CD4-positive, alpha-beta T cell treated with Interleukin-12 subunit alpha and Interleukin-12 subunit beta, for 1 hour (primary cell): ENCODE results near the gene MRPL20.
"Not testable (repeated sequence)": the region's sequence is repeated elsewhere in the genome, so short reads cannot be mapped to it uniquely, and the experiment has no call there.

Experiments
- DNase-seq: peaks from one replicate; pipeline ENCODE4 v3.0.0-alpha.2; 2020

Gene MRPL20

DNA sequence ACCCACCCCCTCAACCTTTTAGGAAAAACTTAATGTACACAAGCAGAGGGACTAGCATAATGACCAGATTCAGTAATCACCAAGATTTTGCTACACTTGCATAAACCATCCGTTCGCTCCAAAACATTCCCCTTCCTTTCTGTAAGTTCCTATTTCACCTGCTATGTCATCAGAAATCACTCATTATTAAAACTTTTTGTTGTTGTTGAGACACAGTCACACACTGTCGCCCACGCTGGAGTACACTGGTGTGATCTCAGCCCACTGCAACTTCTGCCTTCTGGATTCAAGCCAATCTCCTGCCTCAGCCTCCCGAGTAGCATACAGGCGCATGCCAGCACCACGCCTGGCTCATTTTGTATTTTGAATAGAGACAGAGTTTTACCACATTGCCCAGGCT is 3.4 kb downstream of the MRPL20 start:
- no peak for DNase-seq

DNA sequence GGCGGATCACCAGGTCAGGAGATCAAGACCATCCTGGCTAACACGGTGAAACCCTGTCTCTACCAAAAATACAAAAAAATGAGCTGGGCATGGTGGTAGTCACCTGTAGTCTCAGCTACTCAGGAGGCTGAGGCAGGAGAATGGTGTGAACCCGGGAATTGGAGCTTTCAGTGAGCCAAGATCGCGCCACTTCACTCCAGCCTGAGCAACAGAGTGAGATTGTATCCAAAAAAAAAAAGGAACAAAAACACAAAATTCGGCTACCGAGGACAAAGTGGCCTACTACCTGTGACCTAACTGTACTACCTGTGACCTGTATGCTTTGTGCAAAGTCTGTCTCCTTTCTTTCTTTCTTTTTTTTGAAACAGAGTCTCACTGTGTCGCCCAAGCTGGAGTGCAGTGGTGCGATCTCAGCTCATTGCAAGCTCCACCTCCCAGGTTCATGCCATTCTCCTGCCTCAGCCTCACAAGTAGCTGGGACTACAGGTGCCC is 4.1 kb downstream of the MRPL20 start:
- not testable (repeated sequence) for DNase-seq

DNA sequence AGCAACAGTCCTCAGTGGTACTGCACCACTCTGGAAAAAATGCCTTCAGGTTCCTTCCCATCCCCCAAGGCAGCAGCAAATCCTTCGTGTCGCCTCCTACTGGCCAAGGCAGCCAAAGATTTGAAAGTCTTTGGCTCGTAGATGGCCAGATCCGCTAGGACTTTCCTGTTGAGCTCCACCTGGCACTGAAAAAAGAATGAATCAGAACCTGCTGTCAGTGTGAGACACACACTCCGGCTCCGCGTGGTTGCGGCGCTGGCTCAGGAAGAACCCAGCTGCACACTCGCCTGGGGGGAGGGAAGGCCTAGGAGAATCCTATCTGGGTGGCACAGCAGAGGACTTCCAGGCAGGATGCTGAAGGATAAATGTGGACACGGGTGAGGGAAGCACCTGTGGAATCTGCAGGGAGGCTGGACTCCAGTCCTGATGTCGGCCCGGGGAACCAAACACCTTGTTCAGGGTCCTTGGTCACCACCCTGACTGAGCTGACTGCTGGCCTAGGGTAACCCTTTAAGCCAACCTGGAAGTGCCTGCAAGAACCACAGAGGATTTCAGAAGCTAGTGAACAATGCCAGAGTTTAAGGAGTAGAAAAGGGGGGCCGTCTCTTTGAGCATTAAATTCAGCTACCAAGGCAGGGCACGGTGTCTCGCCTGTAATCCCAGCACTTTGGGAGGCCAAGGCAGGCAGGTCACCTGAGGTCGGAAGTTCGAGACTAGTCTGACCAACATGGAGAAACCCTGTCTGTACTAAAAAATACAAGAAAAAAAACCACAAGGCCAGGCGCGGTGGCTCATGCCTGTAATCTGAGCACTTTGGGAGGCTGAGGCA is 4.8 kb downstream of the MRPL20 start:
- peak; percentile 35 for DNase-seq

DNA sequence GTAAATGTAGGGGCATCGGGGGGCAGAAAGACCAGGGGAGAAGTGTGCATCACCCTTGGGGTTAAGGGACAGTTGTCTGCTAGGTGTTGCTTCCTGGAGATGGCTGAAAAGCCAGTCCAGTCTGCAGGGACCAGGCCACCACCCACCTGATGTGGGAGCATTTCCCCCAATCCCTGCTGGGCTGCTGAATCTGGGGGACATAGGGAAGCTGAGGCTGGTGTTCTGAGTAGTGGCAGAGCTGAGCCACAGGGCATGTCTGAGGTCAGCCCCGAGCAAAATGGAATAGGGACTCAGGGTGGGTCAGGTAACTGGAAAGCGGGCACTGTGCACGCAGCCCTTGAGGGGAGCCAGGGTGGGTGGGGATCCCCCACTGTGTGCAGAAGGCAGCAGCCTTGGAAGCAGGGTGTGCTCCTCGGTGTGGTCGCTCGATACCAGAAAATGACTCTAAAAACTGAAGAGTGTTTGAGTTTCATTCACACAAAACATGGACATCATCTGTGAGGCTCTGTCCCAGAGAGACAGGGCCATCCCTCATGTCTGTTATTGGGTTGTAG is 5.6 kb downstream of the MRPL20 start:
- DNase-seq, result no peak

DNA sequence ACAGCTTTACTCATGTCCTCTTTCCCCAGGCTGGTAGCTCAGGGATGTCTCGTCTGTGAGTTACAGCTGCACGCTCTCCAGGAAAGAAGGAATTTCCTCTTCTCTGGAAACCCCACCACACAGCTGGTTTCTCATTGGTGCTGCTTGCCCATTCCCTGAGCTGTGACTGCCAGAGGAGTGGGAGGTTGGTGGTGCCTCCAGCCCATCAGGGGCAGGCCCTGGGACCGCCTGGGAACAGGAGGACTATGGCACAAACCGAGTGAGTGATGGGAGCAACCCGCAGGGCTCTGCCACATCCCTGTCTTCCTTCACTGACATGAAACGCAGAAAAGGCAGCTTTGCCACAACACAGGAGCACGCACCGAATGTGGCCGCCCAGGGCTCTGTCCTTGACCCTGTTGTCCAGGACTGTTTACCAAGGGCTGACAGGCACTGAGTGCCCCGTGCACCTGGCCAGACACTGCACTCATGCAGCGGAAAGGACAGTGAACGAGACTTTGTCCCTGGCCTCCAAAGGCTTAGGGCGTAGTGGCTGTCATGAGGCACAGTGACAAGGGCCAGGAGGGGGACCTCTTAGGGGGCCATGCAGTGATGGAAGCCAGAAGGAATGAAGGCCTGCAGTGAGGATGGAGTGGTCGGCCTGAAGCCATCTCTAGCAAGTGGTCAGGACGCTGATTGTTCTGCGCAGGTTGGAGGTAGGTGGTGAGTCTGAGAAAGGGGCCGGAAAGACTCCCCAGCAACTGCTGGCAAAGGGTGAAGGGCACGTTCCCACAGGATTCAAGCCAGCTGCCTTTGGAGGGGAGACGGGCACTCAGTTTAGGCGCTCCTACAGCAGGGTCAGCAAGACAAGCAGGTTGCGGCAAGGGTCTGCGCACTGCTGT is 6.3 kb downstream of the MRPL20 start:
- DNase-seq, result no peak

DNA sequence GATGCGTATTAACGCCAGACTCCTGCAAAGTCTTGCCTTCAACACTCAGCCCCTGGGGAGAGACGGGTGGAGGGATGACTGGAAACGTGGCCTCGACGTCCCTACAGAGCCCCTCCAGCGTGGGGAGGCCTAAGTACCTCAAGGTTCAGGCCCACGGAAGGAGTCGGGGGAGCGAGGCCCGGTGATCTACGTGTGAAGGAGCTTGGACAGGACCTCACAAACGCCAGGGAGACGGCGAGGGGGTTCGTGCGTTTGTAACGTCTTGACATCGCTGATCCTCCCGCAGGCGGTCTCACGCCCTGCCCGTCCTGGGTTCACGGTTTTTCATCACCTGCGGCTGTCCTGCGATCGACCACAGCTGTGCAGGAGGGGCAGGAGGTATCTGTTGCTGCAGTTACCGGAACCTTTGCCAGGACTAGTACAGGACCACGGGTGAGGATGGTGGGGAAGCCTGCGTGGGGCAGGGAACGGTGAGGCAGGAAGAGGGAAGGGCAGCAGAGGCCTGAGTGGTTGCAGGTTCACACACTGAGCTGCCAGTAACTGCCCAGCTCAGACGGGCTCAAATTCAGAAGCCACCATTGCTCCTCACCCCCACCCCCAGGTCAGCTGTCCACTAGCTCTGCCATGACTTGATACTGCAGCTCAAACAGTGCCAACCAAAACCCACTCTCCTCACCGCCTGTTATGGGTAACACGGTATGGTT is 7.1 kb downstream of the MRPL20 start:
- DNase-seq, result no peak

DNA sequence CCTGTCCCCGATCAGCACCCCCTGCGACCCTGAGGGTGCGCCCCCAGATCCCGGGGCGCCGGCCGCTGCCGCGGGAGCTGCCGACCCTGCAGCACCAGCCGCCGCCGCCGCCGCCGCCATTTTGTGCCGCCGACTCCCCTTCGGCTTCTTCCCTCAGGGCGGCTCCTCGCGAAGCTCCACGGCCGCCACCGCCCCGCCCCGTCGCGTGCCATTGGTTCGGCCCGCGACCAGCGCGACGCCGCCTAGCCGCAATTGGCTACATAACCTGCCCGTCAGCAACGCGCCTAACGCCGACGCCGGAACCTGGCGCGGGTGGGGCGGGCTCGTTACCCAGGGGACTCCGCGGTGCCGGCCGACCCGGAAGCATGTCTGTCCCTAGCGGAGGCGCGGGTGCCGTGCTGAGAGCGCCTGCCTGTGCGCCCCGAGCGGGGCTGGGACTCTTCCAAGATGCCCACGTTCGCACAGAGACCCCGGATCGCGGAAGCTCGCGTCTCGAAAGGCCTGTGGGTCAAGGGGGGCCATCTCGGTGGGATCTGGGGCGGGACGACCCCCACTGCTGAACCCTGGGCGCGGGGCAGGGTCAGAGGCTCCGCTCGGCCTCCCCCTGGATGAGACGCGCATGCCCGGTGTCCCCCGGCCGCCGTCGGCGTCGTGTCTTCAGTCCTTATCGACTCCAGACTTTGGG is 7.8 kb downstream of the MRPL20 start, which contains the start of gene CCNL2:
Gene CCNL2 (minus strand): TSS at position 149 of the 685 bp plus-strand sequence. CDS start 29 bp downstream, at position 120.
- peak; percentile 99 for DNase-seq

DNA sequence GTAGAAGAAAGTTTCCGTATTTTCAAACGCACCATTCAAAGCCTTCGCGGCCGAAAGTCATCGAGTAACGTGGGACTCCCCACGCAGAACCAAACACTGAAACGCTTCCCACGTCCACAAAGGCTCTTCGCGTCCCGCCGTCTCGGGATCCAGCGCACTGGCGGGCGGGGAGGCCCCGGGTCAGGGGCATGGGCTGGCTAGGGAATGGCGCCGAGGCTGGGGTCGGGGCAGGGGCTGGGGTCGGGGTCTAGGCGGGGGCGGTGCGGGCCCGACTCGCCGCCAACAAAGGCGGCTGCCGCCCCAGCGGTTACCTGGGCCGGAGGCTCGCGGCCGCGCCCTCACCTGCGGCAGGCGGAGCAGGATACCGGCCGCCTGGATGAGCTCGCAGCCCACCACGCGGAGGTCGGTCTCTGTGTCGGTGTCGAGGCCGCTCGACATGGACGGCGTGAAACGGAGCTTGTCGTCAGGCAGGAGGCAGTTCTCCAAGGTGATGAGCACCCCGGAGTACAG is 8.4 kb downstream of the MRPL20 start:
- DNase-seq, result no peak

DNA sequence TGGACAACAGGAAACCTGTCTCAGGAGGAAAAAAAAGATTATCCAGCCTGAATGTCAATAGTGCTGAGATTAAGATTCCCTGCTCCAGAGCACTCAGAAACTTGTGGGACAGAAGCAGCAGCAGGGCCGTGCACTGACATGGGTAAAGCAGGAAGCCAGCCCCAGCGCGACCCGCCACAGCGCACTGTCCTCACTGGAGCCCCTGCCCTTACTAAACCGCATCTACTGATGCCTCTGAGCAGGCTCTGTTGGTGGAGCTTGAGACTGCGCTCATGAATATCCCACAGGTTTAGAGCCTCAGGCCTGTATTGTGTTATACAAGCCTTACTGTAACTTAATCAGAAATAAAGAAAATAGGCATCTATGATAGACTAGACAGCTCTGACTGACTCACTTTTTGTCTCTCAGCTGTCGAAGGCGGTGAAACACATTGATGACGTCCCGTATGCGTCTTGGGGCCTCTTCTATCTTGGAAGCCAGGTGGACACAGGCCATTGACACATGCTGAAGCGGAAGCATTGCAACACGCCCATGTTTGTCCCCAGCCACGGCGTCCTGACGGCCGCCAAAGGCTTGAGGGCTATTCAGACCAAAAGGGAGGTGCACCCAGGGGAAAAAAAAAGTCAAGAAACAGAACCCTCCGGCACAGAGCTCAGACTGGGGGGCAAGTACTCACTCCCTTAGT is 9.1 kb downstream of the MRPL20 start:
- DNase-seq, result no peak

DNA sequence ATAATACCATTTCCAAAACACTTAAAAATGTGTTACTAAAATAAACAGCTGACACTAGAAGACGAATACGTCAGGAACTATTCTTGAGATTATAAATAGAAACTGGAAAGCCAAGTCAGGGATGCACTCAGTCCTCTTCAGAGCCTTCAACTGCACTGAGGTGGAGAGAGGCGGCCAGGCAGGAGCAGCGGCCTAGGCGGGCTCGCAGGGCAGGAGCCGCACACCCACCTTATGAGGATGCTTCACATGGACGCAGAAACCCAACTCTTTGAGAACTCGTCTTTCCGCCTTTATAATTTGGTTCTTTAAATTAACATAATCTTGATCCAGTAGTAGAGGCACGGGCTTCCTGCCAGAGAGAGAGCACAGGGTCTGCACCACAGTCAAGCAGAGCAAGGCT is 11.9 kb downstream of the MRPL20 start:
- DNase-seq, result no peak

DNA sequence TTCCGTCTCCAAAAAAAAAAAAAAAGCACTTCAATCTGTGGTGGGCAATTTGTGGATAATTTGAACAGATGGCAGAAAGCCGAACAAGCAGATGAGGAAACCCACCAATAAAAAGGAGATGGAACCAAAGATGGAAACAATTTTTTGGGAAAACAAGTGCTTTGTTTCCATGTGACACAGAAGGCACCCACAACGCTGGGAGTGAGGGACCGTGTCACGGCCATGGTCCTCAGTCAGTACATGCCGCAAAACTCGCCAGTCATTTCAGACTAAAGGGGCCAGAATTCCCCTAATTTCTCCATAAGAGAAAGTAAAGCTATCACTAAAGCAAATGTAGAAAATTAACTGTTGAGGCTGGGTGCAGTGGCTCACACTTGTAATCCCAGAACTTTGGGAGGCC is 13.0 kb downstream of the MRPL20 start:
- no peak for DNase-seq

DNA sequence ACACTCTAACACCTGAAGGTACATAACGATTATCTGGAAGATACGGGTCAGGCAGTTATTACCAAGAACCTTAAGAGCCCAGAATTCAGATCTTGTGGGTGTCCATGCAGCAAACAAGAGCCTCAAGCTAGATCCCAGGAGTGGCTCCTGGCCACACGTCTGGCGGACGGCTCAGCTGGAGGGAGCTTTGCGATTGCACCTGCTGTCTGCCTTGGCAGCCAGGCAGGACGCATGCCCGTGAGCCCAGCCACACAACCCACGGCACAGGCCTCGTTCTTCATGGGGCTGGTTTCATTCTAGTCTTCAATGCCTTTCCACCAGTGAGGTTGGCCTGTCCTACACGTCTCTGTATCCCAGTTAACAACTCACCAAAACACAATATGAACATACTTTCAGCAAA is 13.7 kb downstream of the MRPL20 start:
- no peak for DNase-seq

DNA sequence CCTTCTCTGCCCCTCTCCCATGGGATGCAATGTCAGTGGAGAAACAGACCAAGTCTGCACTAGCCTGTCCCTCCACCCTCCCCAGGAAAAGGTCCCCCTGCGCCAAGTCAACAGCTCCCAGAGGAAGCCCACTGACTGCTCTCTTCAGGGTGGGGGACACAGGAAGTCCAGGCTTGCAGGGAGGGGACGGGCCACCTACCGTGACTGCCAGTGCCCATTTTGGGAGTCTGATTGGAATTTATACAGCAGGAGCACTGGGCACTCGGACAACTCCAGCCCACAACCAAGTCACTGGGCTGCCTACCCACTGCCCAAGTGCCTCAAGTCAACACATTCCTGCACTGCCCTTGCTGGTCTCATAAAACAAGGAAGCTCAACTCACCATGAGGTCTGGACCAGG is 14.1 kb downstream of the MRPL20 start:
- DNase-seq, result no peak

DNA sequence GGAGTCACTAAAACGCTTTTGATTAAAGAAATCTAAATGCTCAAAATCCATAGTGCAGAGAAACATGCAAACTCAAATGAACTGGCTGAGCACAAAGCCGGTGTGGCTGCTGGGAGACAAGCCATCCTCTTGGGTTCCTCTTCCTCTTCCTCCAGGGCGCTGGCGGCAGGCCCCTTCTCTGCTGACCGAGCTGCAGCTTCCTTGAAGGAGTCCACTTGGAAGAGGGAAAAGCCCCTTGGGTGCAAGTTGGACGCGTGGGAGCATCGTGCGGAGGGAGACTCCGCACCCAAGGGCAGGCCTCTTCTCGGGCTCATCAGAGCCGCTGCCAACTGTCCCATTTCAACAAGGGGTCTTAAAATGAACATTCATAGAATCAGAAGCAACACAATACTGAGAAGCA is 15.9 kb downstream of the MRPL20 start:
- DNase-seq, result no peak

DNA sequence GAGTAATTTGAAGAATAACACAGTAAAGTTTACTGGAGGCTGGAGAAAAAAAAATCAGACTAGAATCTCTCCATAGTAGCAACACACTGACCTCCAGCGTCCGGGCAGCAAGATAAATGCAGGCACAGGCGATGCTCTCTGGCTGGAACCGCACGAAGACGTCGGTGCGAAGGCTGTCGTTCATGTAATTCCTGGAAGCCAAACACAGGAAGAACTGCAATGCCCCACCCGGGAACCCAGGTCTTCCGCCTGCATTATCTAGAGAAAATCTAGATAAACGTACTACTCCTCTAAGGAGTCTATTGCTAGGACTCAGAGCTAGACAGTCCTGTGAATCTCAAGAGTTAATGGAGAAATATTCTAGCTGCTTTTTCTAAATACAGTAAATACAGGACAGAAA is 16.4 kb downstream of the MRPL20 start:
- no peak for DNase-seq

DNA sequence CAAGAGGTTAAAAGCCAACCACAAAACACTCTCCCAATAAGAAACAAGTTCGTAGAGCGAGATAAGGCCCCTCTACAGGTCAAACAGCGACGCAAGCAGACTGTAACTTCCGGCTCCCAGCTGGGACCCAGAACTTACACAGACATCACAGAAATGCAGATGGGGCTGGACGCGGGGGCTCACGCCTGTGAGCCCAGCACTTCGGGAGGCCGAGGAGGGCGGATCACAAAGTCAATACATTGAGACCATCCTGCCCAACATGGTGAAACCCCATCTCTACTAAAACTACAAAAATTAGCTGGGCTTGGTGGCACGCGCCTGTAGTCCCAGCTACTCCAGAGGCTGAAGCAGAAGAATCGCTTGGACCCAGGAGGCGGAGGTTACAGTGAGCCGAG is 19.0 kb downstream of the MRPL20 start:
- DNase-seq, result no peak

DNA sequence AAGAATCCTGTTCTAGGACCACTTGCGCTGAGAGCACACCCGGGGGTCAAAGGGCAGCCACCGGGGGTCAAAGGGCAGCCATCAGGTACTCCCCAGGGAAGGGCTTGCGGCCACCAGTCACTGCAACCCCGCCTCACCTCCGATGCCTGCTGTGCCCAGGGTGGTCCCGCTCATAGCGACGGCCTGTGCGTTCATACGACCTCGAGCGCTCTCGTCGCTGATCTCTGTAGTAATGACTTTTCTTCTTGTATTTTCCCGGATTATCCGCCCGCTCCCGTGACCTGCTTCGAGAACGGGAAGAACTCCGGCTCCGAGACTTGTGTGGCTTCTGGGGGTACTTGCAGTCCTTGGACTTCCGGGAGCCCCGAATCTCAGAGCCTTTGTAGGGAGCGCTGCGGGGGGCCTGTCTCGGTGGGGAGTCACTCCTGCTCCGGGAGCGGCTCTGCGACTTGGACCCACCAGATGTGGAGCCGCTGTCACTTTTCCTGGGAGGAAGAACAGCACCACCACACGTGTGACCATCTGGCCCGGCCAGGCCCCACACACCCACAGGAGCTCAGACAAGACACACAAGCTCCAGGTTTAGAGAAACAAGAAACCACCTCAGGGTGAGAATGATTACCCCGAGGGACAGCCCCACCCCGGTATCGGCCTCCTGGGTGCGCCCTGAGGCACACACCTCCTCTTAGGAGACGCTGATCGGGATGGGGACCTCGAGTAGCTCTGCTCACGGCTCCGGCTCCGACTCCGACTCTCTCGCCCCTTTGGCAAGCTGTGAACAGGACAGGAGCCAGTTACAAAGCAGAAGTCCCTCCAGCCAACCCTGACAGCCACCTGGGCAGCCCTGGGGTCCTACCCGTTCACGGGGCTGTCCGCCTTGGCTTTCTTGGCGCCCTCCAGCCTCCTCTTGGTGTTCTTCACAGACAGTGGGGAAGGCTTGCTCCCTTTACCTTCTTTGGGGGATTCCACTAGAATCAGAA is 19.7 kb downstream of the MRPL20 start:
- DNase-seq, result no peak

DNA sequence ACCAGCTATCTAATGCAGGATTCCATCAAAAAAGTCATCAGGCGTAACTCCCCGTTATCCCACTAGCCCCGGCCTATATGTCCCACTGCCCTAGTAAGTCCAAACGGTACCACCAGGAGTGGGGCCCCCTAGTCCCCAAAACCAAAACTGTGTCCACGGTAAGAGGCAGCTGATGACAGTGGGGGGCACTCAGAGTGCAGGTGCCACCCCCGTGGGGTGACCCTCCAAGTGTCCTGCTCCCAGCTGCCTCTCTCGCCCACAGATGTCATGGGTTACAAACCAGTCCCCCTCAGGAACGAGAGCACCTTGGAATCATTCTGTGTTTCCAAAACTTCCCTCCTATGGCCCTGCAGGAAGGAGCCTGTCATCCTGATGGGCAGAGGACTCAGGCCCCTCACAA is 21.2 kb downstream of the MRPL20 start:
- no peak for DNase-seq

DNA sequence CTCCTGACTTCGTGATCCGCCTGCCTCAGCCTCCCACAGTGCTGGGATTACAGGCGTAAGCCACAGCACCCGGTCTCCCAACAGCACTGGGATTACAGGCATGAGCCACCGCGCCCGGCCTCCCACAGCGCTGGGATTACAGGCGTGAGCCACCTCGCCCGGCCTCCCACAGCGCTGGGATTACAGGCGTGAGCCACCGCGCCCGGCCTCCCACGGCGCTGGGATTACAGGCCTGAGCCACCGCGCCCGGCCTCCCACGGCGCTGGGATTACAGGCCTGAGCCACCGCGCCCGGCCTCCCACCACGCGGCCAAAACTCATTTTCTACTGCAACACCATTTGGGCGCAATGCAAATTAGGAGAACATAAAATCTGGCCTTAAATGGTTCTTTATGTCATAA is 21.8 kb downstream of the MRPL20 start:
- not testable (repeated sequence) for DNase-seq

DNA sequence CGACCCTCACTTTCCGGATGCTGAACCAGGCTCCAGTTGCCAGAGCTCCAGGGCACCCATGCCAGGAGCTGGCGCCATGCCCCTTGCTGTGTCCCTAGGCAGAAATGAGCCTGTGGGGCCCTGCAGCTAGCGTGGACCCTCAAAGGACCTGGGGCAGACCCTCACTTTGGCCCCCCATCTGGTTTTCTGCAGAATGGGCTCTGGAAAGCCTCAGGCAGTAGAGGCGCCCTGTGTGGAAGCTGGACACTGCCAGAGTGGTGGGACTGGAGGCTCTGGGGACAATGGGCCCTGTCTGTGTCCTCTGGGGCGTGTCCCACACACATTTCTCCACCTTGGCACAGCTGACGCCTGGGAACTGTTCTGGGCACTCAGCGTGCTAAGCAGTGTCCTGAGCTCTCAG is 25.8 kb downstream of the MRPL20 start:
- DNase-seq, result no peak
